Activated CD8-positive, alpha-beta memory T cell treated with anti-CD3 and anti-CD28 coated beads, Interleukin-2, amount 50 U/mL, for 48 hours (primary cell): ENCODE data around the gene LRBA.
"Not testable (repeated sequence)": the region's sequence is repeated elsewhere in the genome, so short reads cannot be mapped to it uniquely, and the experiment has no call there.

Experiments used
- DNase-seq: peaks from one replicate; pipeline ENCODE4 v3.0.0-alpha.2; 2020

LRBA gene

GRCh38 chr4:150938417-150938816 is 76.7 kb downstream of the LRBA start:
- no peak for DNase-seq

GRCh38 chr4:150934022-150934421 is 81.1 kb downstream of the LRBA start:
- no peak for DNase-seq

- DNase-seq: no peak
These were observed 83.3 kb downstream of the LRBA start for GRCh38 chr4:150931796-150932195.

- no peak for DNase-seq
These were observed 84.1 kb downstream of the LRBA start for GRCh38 chr4:150931005-150931404.

- DNase-seq: no peak
These were observed 91.1 kb downstream of the LRBA start for GRCh38 chr4:150923945-150924344.

GRCh38 chr4:150921486-150921885 is 93.6 kb downstream of the LRBA start:
- DNase-seq: not testable (repeated sequence)

- DNase-seq: not testable (repeated sequence)
These were observed 96.5 kb downstream of the LRBA start for GRCh38 chr4:150918562-150918961.

GRCh38 chr4:150911326-150911725 is 103.8 kb downstream of the LRBA start:
- no peak for DNase-seq

GRCh38 chr4:150909116-150909515 is 106.0 kb downstream of the LRBA start:
- DNase-seq: no peak

- no peak for DNase-seq
These were observed 108.0 kb downstream of the LRBA start for GRCh38 chr4:150906987-150907633.

- DNase-seq: no peak
These were observed 110.4 kb downstream of the LRBA start for GRCh38 chr4:150904671-150905070.

- DNase-seq: no peak
These were observed 111.5 kb downstream of the LRBA start for GRCh38 chr4:150903603-150904002.

- no peak for DNase-seq
These were observed 118.6 kb downstream of the LRBA start for GRCh38 chr4:150896497-150896896.

GRCh38 chr4:150890246-150890645 is 124.8 kb downstream of the LRBA start:
- no peak for DNase-seq

- DNase-seq: no peak
These were observed 125.8 kb downstream of the LRBA start for GRCh38 chr4:150889306-150889705.

GRCh38 chr4:150888625-150889024 is 126.5 kb downstream of the LRBA start:
- no peak for DNase-seq

GRCh38 chr4:150888217-150888616 is 126.9 kb downstream of the LRBA start:
- DNase-seq: no peak

- DNase-seq: no peak
These were observed 128.5 kb downstream of the LRBA start for GRCh38 chr4:150886597-150886996.

- DNase-seq: no peak
These were observed 130.5 kb downstream of the LRBA start for GRCh38 chr4:150884625-150885024.

GRCh38 chr4:150875367-150875766 is 139.7 kb downstream of the LRBA start:
- DNase-seq: no peak

GRCh38 chr4:150874338-150875226 is 140.5 kb downstream of the LRBA start:
- no peak for DNase-seq

GRCh38 chr4:150867148-150867547 is 147.9 kb downstream of the LRBA start:
- no peak for DNase-seq

- no peak for DNase-seq
These were observed 151.6 kb downstream of the LRBA start for GRCh38 chr4:150863456-150863855.

- DNase-seq: no peak
These were observed 152.3 kb downstream of the LRBA start for GRCh38 chr4:150862829-150863228.
